COLO668 (cell line): ENCODE data around the gene KRT23.
"Not testable (repeated sequence)": the region's sequence is repeated elsewhere in the genome, so short reads cannot be mapped to it uniquely, and the experiment has no call there.

Source experiments
- DNase-seq: peaks from one replicate; lab custom pipeline; 2025; ENCODE audit not compliant: unreplicated experiment; lab: John Stamatoyannopoulos, UW

Gene KRT23

DNA sequence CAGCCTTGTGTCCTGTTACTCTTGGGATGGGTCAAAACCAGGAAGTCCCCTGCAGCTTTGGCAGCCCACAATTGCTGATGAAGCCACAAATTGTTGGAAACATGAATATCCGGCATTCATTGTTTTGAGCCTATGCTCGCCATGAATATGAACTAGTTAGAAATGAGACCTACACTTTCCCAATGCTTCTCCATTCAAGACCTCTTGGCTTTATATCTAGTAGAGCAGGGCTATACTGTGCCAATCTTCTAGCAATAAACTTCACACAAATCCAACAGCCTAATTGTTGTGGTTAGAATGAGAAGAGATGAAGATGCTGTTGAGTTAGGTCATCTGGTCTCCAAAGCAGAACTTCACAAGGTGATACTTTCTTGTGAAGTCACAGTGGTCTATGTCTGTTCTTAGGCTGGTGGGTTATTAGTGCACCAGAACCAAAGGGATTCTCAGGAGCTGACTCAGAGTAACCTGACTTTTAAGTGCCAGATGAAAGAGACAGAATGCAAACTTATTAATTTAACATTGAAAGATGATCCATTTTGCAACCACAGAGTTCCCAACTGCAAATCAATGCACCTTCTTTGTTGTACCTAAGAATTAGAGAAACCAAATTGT, 13.7 kb upstream of the KRT23 start:
- no peak for DNase-seq

- no peak for DNase-seq
Observed at GRCh38 chr17:40950176-40950575, 12.7 kb upstream of the KRT23 start.

- DNase-seq = peak; percentile 2
Observed at GRCh38 chr17:40949418-40949817, 12.0 kb upstream of the KRT23 start.

DNA sequence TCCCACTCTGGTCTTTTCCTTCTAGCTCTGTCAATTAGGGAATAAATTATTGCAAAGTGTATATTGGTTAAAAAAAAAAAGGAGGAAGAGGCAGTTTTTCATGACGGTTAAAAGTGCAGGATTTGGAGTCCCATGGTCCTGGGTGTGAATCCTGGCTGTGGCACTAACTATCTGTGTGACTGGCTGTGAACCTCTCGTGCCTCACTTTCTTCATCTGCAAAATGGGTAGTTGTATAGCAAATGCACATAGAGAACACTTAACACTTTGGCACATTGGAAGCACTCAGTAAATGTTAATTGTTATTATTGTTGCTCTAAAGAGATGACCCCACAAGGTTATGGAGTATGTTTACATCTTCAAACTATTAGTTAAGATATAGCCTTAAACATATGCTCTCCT, 10.5 kb upstream of the KRT23 start:
- no peak for DNase-seq

- DNase-seq = no peak
Observed at GRCh38 chr17:40945414-40945813, 8.0 kb upstream of the KRT23 start.

DNA sequence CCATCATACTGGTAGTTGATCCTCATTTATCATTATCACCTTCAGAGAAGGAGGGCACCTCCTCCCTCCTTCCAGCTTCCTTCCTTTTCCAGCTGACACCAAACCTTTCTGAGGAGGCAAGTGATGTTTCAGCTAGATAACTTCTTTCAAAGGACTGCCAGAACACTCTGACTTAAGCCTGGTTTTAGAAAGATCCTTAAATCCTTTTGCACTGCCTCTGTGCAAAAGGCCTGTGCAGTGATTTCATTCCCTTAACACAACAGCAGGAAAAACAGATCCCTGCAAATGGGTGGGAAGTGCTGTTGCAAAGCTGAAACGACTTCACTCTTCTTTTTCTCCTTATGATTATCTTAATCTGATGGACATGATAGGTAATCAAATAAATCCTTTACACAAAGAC, 7.1 kb upstream of the KRT23 start:
- DNase-seq = no peak

GRCh38 chr17:40942553-40942952, 5.1 kb upstream of the KRT23 start:
- DNase-seq = no peak

- no peak for DNase-seq
Observed at GRCh38 chr17:40940266-40940665, 2.8 kb upstream of the KRT23 start.

DNA sequence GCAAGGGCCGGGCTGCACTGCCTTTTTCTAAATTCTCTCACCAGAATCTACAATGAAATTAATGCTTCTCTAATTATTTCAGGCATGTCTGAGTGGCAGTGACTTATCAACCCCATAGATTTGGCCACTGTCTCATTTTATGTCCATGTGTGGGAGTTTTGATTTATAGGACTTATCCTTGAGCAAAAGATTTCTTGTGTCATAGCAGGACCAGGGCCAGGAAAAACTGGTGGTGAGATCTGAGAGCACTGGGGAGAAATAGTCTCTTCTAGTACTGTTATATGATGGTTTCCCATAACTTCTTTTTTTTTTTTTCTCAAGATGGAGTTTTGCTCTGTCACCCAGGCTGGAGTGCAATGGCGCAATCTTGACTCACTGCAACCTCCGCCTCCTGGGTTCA, 1.5 kb upstream of the KRT23 start:
- no peak for DNase-seq

GRCh38 chr17:40936976-40937375, 470 bp downstream of the KRT23 start:
- DNase-seq = no peak

- no peak for DNase-seq
Observed at GRCh38 chr17:40936437-40936971, 942 bp downstream of the KRT23 start.

- DNase-seq = no peak
Observed at GRCh38 chr17:40935624-40936023, 1.8 kb downstream of the KRT23 start.

DNA sequence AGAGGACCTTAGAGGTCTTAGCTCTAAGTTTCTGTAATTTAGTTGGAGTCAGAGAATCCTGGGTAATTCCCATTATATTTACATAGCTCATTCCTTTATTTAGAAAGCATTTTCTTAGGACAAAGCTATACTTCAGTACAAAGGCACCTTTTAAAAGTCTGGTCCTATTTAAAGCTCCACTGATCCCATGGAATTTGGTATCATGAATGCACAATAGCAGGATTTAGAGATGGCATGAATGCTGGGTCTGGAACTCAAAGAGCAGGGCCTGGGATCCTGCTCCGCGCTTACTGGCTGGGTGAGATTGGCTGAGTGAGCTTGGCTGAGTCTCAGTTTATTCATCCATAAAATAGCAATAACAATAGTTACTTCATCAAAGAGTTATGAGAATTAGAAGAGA, 4.8 kb downstream of the KRT23 start:
- DNase-seq = no peak

DNA sequence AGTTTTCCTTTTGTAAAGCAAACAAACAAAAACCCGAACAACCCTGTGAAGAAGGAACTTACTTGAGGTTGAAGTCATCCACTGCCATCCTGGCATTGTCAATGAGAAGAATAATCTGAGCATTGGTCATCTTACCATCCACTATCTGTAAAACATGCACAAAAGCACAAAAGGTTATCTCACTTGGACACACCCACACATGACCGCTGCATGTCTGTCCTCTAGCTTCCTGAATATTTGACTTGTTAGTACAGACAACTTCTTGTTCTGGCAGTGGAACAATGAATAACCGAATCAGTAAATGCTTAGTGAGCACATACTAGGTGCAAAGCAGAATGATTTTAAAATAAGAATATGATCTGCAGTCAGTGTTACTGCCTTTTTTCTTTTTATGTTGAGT, 6.1 kb downstream of the KRT23 start:
- no peak for DNase-seq

- no peak for DNase-seq
Observed at GRCh38 chr17:40926341-40926740, 11.1 kb downstream of the KRT23 start.

- DNase-seq = peak; percentile 22
Observed at GRCh38 chr17:40922239-40922638, 15.2 kb downstream of the KRT23 start.

- no peak for DNase-seq
Observed at GRCh38 chr17:40921026-40921425, 16.4 kb downstream of the KRT23 start.

- DNase-seq = not testable (repeated sequence)
Observed at GRCh38 chr17:40917116-40917515, 20.3 kb downstream of the KRT23 start.

DNA sequence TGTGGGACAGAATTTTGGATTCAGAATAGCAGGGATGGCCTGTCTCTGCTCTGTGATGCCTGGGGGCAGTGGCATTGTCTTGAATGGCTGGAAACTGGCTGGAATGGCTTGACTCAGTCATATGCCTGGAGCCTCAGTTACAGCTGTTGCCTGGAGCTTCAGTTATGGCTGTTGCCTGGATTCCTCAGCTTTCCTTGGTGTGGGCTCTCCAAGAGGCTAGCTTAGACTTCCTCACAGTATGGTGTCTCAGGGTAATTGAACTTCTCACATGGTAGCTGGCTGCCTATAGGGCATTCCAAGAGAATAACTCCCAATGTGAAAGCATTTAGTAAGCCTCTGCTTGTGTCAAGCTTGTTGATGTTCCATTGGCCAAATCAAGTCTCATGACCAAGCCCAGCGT, 21.1 kb downstream of the KRT23 start:
- DNase-seq = no peak

DNA sequence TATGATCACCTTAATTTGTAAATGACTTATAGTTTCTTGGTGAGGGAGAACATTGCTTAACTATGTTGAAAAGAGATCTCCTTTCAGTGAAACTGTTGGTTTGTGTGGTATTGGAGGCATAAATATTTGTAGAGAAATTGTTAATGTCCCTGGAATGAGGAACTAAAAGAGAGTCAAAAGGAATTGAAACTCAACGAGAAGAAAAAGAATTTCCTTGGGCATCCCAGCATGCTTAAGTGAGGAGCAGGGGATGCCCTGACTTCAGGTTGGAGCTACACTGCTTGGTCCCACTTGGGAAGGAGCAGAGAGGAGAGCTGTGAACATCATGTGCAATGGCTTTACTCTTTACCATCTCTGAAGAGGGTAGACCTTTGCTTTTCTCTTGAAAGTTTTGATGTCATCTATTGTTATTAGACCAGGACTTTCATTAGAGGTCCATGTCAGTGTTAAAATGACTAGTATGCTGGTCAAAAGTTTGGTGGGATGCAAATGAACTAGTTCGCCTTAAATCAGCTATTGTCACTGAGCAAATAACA, 21.7 kb downstream of the KRT23 start:
- no peak for DNase-seq

DNA sequence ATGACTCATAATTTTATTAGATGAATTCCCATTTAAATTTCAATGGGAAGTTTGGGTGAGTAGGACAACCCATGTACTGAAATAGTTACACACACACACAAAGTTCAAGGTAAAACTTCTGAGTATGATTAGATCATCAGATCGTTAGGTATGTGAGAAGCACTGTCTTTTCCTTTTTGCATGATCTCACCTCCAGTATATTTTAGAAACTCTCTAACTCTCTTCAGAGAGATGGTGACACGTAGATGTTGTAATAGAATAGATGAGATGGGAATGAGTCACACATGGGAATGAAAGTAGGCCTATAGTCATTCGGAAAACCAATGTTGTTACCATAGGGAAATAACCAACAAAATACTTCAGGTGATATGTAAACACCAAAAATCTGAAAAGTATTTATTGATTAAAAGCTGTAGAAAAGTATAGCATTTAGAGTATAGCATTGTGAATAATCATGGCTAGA, 22.2 kb downstream of the KRT23 start:
- DNase-seq = no peak

DNA sequence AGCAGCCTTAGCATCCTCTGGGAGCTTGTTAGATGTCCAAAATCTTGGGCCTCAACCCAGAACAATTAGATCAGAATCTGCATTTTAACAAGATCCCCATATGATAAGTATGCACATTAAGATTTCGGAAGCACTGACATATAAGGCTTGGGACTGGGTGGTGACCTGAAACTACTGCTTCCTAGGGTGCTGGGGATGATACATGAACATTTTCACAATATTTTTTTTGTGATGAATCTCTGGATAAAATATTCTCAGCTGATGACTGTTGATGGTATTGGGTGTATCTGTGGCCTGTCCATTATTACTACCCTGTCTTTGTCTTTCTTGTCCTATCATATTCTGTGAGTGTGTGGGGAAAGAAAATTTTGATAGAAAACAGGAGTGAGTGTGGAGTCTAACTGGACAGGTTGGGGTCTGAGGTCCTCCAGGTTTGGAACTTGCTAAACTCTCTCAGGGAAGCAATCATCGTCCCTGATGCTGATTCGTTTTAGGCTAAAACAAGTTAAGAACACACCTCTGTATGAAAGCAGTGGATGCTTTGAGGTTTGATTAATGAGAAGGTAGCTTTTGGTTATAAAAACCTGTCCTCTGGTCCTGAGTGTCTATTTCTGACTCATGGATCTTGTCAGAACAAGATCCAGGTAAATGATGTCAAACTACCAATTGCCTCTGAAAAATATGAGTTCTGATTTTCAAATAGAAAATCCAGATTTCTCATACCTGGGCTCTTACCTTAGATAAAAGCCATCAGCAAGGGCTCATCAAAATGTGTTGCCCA, 23.2 kb downstream of the KRT23 start:
- no peak for DNase-seq
